Common myeloid progenitor, CD34-positive (primary cell): ENCODE data around the gene FBXO2.

Experiments used
- CTCF ChIA-PET: fragments of 350-600 bp; sonication (Branson Sonifier 250); formaldehyde crosslinking; loops from one replicate; lab custom pipeline; 2021; ENCODE audit warnings: antibody characterized with exemption; lab: Charles Lee
- POLR2A ChIA-PET: fragments of 350-600 bp; sonication (Branson Sonifier 250); formaldehyde crosslinking; loops from one replicate; lab custom pipeline; 2021; ENCODE audit warnings: antibody characterized with exemption; lab: Charles Lee
- DNase-seq, 3 donors: peaks; one replicate each; pipeline versions ENCODE4 v3.0.0 to v3.0.0-alpha.2; 2013
- H3K27ac ChIP-seq, 2 experiments: 1 replicate in 1 of 2; 2 replicates in 1 of 2; pipeline ENCODE4 v1.7.0; 2013; ENCODE audit warnings: inconsistent platforms in 2 of 2, low read length in 2 of 2, mild to moderate bottlenecking in 2 of 2, low read depth in 1 of 2, moderate library complexity in 1 of 2; ENCODE audit not compliant: severe bottlenecking in 2 of 2, insufficient read depth in 1 of 2, poor library complexity in 1 of 2
- H3K27me3 ChIP-seq, 5 experiments: replicated peaks in 2 of 5; 1 replicate in 3 of 5; 2 replicates in 2 of 5; pipeline versions ENCODE4 v1.6.1 to v1.7.0; 2013; ENCODE audit warnings: low read length in 4 of 5, mild to moderate bottlenecking in 2 of 5, moderate library complexity in 2 of 5, inconsistent platforms in 1 of 5; ENCODE audit not compliant: insufficient read depth in 5 of 5, control insufficient read depth in 4 of 5
- H3K36me3 ChIP-seq, 4 experiments: 1 replicate in 2 of 4; 2 replicates in 2 of 4; pipeline versions ENCODE4 v1.6.1 to v1.7.0; 2013; ENCODE audit warnings: low read length in 3 of 4, control low read depth in 1 of 4, mild to moderate bottlenecking in 1 of 4; ENCODE audit not compliant: control insufficient read depth in 4 of 4, insufficient read depth in 4 of 4
- H3K4me1 ChIP-seq, 4 experiments: 1 replicate in 3 of 4; 2 replicates in 1 of 4; pipeline versions ENCODE4 v1.6.1 to v1.7.1; 2013; ENCODE audit warnings: low read length in 3 of 4, mild to moderate bottlenecking in 3 of 4, control low read depth in 1 of 4, inconsistent platforms in 1 of 4, moderate library complexity in 1 of 4; ENCODE audit not compliant: control insufficient read depth in 4 of 4, insufficient read depth in 4 of 4; ENCODE audit errors: control extremely low read depth in 1 of 4
- H3K4me3 ChIP-seq, 7 experiments: 1 replicate in 4 of 7; 2 replicates in 3 of 7; pipeline versions ENCODE4 v1.5.1 to v1.7.0; 2013; ENCODE audit warnings: mild to moderate bottlenecking in 7 of 7, low read length in 6 of 7, moderate library complexity in 6 of 7, inconsistent platforms in 2 of 7, low read depth in 2 of 7, control low read depth in 1 of 7; ENCODE audit not compliant: insufficient read depth in 4 of 7, control insufficient read depth in 1 of 7; ENCODE audit errors: extremely low read depth in 1 of 7
- H3K9me3 ChIP-seq, 5 experiments: 1 replicate in 4 of 5; 2 replicates in 1 of 5; pipeline versions ENCODE4 v1.6.1 to v1.7.1; 2013; ENCODE audit warnings: low read length in 4 of 5, mild to moderate bottlenecking in 2 of 5, inconsistent platforms in 1 of 5, low read depth in 1 of 5, moderate library complexity in 1 of 5; ENCODE audit not compliant: control insufficient read depth in 4 of 5, insufficient read depth in 2 of 5; ENCODE audit errors: control extremely low read depth in 1 of 5
- WGBS: methylation state at CpG from one replicate; pipeline ENCODE4 v1.1.5; 2013; ENCODE audit not compliant: insufficient coverage; 5-methylcytosine and 5-hydroxymethylcytosine counted together

The FBXO2 gene

GRCh38 chr1:11599891-11600576, 54.2 kb downstream of the FBXO2 start:
- CTCF ChIA-PET, result no interaction called here
- Histone ChIP-seq H3K27me3 (peaks cover 0 to 14% (median 6%) of the 10 kb centered on the region in 5 experiments), H3K27ac (no peak overlapping the region), H3K36me3 (no peaks in the 10 kb centered on the region), H3K4me1 (no peaks in the 10 kb centered on the region), H3K4me3 (no peak overlapping the region), H3K9me3 (no peaks in the 10 kb centered on the region)
- no peak for DNase-seq
- POLR2A ChIA-PET, result no interaction called here
- WGBS, result no CpG with 5 or more reads among the region's 6 CpGs

- CTCF ChIA-PET, result no interaction called here
Observed at GRCh38 chr1:11598461-11598860, 55.8 kb downstream of the FBXO2 start.

More at GRCh38 chr1:11598461-11598860, 55.8 kb downstream of the FBXO2 start:
- 100% methylated on average over 5 of the region's 5 CpGs for WGBS
- no peaks in the 10 kb centered on the region for H3K36me3 ChIP-seq
- POLR2A ChIA-PET, result no interaction called here
- no peaks in the 10 kb centered on the region for H3K9me3 ChIP-seq
- no peak for DNase-seq
- no peaks in the 10 kb centered on the region for H3K4me1 ChIP-seq
- peaks cover 0 to 28% (median 7%) of the 10 kb centered on the region in 5 experiments for H3K27me3 ChIP-seq
- no peak overlapping the region for H3K4me3 ChIP-seq
- H3K27ac ChIP-seq, result no peak overlapping the region
